WTC11 (cell line): ENCODE results near the gene REM1. TPM values are rescaled to one million over a fixed set of nuclear protein-coding genes. Genes with fewer than 3 reads are reported as not detected.
A peak's percentile ranks its signal among the peaks of the same experiment; 100 is the strongest.

Experiments
- ATAC-seq: fragments of 200-7000 bp; cut with Tn5 transposase; 2 replicates; pipeline ENCODE4 v1.10.0; 2021; ENCODE audit warnings: mild to moderate bottlenecking, moderate library complexity
- CTCF ChIA-PET: fragments of 300-600 bp; sonication (Branson Sonifier 250); formaldehyde crosslinking; loops from one replicate; lab custom pipeline; 2021; ENCODE audit warnings: antibody characterized with exemption; lab: Charles Lee
- POLR2A ChIA-PET: fragments of 350-600 bp; sonication (Branson Sonifier 250); formaldehyde crosslinking; loops from one replicate; lab custom pipeline; 2021; ENCODE audit warnings: antibody characterized with exemption; lab: Charles Lee
- DNase-seq: peaks from one replicate; pipeline ENCODE4 v3.0.0; 2021; ENCODE audit warnings: low spot score
- H3K27ac Mint-ChIP-seq: 2 replicates; pipeline ENCODE4 v1.8.0; 2021; ENCODE audit warnings: mixed read lengths
- H3K27me3 Mint-ChIP-seq: 2 replicates; pipeline ENCODE4 v1.8.0; 2021; ENCODE audit warnings: low read depth, mild to moderate bottlenecking, moderate library complexity, mixed read lengths
- H3K36me3 Mint-ChIP-seq: 2 replicates; pipeline ENCODE4 v1.8.0; 2021; ENCODE audit warnings: mixed read lengths
- H3K4me1 Mint-ChIP-seq: 2 replicates; pipeline ENCODE4 v1.8.0; 2022; ENCODE audit warnings: mixed read lengths
- H3K4me3 Mint-ChIP-seq: 2 replicates; pipeline ENCODE4 v1.8.0; 2021; ENCODE audit warnings: mild to moderate bottlenecking, moderate library complexity, mixed read lengths
- H3K9me3 Mint-ChIP-seq: 2 replicates; pipeline ENCODE4 v1.8.0; 2021; ENCODE audit warnings: mixed read lengths
- CREB1 ChIP-seq: sonication (generic); formaldehyde crosslinking; IDR thresholded peaks from 2 replicates; pipeline ENCODE4 v1.8.0; 2023; ENCODE audit warnings: mild to moderate bottlenecking, missing genetic modification reagents
- ESRRA ChIP-seq: sonication (generic); formaldehyde crosslinking; IDR thresholded peaks from 2 replicates; pipeline ENCODE4 v1.8.1; 2022; ENCODE audit warnings: mild to moderate bottlenecking, missing genetic modification reagents, borderline replicate concordance
- total RNA-seq: library from RNA; stranded (reverse); gene quantifications from 3 replicates; pipeline ENCODE4 v1.2.3, GENCODE V29; 2021
- TF ChIP-seq, protein P1 (sequence below): sonication (generic); formaldehyde crosslinking; IDR thresholded peaks from 2 replicates; pipeline ENCODE4 v1.8.1; 2023; ENCODE audit warnings: mild to moderate bottlenecking, missing genetic modification reagents
- TF ChIP-seq, protein P2 (sequence below): sonication (generic); formaldehyde crosslinking; IDR thresholded peaks from 2 replicates; pipeline ENCODE4 v1.8.0; 2022; ENCODE audit warnings: mild to moderate bottlenecking, missing genetic modification reagents
- TF ChIP-seq, protein P3 (sequence below): sonication (generic); formaldehyde crosslinking; IDR thresholded peaks from 2 replicates; pipeline ENCODE4 v1.8.0; 2023; ENCODE audit warnings: missing genetic modification reagents, mild to moderate bottlenecking, borderline replicate concordance
- TF ChIP-seq, protein P4 (sequence below): fragments of 200-600 bp; IDR thresholded peaks from 2 replicates; pipeline ENCODE4 v1.8.0; 2022; ENCODE audit warnings: antibody characterized with exemption
- TF ChIP-seq, protein P5 (sequence below): sonication (generic); formaldehyde crosslinking; IDR thresholded peaks from 2 replicates; pipeline ENCODE4 v1.8.0; 2023; ENCODE audit warnings: mild to moderate bottlenecking, missing genetic modification reagents

Gene REM1
- total RNA-seq, 1 experiment from 2014 or later: not detected

DNA sequence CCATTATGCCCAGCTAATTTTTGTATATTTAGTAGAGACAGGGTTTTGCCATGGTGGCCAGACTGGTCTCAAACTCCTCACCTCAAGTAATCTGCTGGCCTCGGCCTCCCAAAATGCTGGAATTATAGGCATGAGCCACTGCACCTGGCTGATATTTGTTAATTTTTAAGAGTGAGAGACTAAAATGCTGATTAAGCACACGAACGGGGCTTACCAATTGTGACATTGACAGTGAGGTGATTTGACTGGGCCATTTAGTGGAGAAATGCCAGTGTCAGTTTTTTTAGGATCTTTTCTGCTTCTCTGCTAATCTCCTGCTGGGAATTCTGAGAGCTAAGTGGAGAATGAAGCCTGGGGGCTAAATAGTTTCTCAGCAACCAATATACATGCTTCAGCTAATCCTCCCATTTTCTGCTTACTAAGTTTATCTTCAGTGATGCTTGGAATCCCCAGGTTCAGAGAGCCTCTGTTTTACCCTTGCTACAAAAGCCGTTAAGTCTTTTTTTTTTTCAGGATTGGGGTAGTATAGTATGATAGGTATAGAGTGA is 44.4 kb upstream of the REM1 start:
- Mint-ChIP-seq H3K9me3 (peaks cover 57% of the 10 kb centered on the region), H3K36me3 (peaks cover 39% of the 10 kb centered on the region), H3K27ac (no peak overlapping the region), H3K4me3 (no peak overlapping the region), H3K4me1 (no peaks in the 10 kb centered on the region), H3K27me3 (peaks cover 10% of the 10 kb centered on the region)
- CTCF ChIA-PET: no interaction called here
- TF ChIP-seq, protein P1, sequence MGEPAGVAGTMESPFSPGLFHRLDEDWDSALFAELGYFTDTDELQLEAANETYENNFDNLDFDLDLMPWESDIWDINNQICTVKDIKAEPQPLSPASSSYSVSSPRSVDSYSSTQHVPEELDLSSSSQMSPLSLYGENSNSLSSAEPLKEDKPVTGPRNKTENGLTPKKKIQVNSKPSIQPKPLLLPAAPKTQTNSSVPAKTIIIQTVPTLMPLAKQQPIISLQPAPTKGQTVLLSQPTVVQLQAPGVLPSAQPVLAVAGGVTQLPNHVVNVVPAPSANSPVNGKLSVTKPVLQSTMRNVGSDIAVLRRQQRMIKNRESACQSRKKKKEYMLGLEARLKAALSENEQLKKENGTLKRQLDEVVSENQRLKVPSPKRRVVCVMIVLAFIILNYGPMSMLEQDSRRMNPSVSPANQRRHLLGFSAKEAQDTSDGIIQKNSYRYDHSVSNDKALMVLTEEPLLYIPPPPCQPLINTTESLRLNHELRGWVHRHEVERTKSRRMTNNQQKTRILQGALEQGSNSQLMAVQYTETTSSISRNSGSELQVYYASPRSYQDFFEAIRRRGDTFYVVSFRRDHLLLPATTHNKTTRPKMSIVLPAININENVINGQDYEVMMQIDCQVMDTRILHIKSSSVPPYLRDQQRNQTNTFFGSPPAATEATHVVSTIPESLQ (CRISPR knock-in tag): no peak
- TF ChIP-seq CREB1 (CRISPR knock-in tag) (no peak), ESRRA (no peak)
- TF ChIP-seq, protein P2, sequence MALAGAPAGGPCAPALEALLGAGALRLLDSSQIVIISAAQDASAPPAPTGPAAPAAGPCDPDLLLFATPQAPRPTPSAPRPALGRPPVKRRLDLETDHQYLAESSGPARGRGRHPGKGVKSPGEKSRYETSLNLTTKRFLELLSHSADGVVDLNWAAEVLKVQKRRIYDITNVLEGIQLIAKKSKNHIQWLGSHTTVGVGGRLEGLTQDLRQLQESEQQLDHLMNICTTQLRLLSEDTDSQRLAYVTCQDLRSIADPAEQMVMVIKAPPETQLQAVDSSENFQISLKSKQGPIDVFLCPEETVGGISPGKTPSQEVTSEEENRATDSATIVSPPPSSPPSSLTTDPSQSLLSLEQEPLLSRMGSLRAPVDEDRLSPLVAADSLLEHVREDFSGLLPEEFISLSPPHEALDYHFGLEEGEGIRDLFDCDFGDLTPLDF: no peak
- TF ChIP-seq, protein P3, sequence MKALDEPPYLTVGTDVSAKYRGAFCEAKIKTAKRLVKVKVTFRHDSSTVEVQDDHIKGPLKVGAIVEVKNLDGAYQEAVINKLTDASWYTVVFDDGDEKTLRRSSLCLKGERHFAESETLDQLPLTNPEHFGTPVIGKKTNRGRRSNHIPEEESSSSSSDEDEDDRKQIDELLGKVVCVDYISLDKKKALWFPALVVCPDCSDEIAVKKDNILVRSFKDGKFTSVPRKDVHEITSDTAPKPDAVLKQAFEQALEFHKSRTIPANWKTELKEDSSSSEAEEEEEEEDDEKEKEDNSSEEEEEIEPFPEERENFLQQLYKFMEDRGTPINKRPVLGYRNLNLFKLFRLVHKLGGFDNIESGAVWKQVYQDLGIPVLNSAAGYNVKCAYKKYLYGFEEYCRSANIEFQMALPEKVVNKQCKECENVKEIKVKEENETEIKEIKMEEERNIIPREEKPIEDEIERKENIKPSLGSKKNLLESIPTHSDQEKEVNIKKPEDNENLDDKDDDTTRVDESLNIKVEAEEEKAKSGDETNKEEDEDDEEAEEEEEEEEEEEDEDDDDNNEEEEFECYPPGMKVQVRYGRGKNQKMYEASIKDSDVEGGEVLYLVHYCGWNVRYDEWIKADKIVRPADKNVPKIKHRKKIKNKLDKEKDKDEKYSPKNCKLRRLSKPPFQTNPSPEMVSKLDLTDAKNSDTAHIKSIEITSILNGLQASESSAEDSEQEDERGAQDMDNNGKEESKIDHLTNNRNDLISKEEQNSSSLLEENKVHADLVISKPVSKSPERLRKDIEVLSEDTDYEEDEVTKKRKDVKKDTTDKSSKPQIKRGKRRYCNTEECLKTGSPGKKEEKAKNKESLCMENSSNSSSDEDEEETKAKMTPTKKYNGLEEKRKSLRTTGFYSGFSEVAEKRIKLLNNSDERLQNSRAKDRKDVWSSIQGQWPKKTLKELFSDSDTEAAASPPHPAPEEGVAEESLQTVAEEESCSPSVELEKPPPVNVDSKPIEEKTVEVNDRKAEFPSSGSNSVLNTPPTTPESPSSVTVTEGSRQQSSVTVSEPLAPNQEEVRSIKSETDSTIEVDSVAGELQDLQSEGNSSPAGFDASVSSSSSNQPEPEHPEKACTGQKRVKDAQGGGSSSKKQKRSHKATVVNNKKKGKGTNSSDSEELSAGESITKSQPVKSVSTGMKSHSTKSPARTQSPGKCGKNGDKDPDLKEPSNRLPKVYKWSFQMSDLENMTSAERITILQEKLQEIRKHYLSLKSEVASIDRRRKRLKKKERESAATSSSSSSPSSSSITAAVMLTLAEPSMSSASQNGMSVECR: no peak
- DNase-seq (no peak), ATAC-seq (no peak)
- POLR2A ChIA-PET: no interaction called here

DNA sequence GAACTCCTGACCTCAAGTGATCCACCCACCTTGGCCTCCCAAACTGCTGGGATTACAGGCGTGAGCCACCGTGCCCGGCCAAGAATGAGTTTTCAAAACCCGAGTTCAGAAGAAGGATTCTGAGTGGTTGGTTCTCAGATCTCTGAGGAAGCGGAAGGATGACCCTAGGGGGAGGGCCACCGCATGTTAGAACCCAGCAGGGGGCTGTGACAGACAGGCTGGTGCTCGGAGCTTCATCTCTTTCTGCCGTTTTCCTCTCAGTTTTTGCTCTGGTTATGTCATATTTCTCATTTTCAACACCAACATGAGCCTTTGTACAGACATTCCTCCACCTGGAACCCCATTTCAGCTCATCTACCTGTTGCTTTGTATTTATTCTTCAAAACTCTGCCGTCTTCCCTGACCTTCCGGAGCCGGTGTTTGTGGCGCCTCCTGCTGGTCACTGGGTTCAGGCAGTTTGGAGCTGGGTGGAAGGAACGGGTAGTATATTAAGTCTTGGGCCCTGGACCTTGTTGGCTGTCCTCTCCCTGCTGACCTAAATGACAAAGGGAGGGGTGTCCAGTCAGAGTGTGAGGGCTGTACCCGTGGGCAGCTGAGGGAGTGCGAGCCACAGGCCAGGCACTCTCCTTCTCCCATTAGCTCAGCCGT is 35.0 kb upstream of the REM1 start, which contains the start of gene DEFB123:
Gene DEFB123, plus strand, starts transcription at position 621 of the 648 bp plus-strand sequence. CDS start 67 bp downstream, outside the sequence.
- Mint-ChIP-seq H3K9me3 (peaks cover 81% of the 10 kb centered on the region), H3K4me3 (no peak within 1 kb of the TSS), H3K4me1 (no peaks in the 10 kb centered on the region), H3K27me3 (peaks cover 9% of the 10 kb centered on the region; the same call in 1 of the 2 replicates), H3K36me3 (peaks cover 54% of the 10 kb centered on the region), H3K27ac (no peak within 1 kb of the TSS)
- TF ChIP-seq, protein P4, sequence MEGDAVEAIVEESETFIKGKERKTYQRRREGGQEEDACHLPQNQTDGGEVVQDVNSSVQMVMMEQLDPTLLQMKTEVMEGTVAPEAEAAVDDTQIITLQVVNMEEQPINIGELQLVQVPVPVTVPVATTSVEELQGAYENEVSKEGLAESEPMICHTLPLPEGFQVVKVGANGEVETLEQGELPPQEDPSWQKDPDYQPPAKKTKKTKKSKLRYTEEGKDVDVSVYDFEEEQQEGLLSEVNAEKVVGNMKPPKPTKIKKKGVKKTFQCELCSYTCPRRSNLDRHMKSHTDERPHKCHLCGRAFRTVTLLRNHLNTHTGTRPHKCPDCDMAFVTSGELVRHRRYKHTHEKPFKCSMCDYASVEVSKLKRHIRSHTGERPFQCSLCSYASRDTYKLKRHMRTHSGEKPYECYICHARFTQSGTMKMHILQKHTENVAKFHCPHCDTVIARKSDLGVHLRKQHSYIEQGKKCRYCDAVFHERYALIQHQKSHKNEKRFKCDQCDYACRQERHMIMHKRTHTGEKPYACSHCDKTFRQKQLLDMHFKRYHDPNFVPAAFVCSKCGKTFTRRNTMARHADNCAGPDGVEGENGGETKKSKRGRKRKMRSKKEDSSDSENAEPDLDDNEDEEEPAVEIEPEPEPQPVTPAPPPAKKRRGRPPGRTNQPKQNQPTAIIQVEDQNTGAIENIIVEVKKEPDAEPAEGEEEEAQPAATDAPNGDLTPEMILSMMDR: 0 out of 2 replicates have a peak, but pooled peaks have one; percentile 13
- TF ChIP-seq, protein P5, sequence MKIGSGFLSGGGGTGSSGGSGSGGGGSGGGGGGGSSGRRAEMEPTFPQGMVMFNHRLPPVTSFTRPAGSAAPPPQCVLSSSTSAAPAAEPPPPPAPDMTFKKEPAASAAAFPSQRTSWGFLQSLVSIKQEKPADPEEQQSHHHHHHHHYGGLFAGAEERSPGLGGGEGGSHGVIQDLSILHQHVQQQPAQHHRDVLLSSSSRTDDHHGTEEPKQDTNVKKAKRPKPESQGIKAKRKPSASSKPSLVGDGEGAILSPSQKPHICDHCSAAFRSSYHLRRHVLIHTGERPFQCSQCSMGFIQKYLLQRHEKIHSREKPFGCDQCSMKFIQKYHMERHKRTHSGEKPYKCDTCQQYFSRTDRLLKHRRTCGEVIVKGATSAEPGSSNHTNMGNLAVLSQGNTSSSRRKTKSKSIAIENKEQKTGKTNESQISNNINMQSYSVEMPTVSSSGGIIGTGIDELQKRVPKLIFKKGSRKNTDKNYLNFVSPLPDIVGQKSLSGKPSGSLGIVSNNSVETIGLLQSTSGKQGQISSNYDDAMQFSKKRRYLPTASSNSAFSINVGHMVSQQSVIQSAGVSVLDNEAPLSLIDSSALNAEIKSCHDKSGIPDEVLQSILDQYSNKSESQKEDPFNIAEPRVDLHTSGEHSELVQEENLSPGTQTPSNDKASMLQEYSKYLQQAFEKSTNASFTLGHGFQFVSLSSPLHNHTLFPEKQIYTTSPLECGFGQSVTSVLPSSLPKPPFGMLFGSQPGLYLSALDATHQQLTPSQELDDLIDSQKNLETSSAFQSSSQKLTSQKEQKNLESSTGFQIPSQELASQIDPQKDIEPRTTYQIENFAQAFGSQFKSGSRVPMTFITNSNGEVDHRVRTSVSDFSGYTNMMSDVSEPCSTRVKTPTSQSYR: no peak
- ChIA-PET POLR2A (no interaction called here), CTCF (interaction anchor here (1.5 kb wide), 1 partner anchor 64 kb away, joined by 9 read pairs; no protein-coding TSS in a partner anchor)
- DNase-seq (peak; percentile 24), ATAC-seq (peak; percentile 30; the same call in 1 of the 2 replicates)
